H9 (cell line): ENCODE data around the gene ATP8B4. TPM values are rescaled to one million over a fixed set of nuclear protein-coding genes. Genes with fewer than 3 reads are reported as not detected.

Experiments
- DNase-seq: peaks from one replicate; pipeline ENCODE4 v3.0.0-alpha.2; 2017
- H2AFZ ChIP-seq: one replicate; pipeline ENCODE4 v1.6.1; 2013; ENCODE audit warnings: mild to moderate bottlenecking, low read length, control low read depth, moderate library complexity
- H2AK5ac ChIP-seq: 2 replicates; pipeline ENCODE4 v1.6.1; 2013; ENCODE audit warnings: low read length, control low read depth, mixed read lengths; ENCODE audit not compliant: insufficient read length
- H2BK120ac ChIP-seq: one replicate; pipeline ENCODE4 v1.6.1; 2013; ENCODE audit warnings: low read depth, mild to moderate bottlenecking, low read length, control low read depth, inconsistent platforms; ENCODE audit not compliant: poor library complexity, severe bottlenecking
- H2BK12ac ChIP-seq: 2 replicates; pipeline ENCODE4 v1.6.1; 2013; ENCODE audit warnings: low read length, control low read depth, mixed read lengths, low read depth; ENCODE audit not compliant: insufficient read length
- H2BK15ac ChIP-seq: 2 replicates; pipeline ENCODE4 v1.6.1; 2013; ENCODE audit warnings: low read depth, low read length, control low read depth
- H2BK20ac ChIP-seq: one replicate; pipeline ENCODE4 v1.6.1; 2013; ENCODE audit warnings: low read depth, mild to moderate bottlenecking, low read length, control low read depth, inconsistent platforms; ENCODE audit not compliant: poor library complexity, severe bottlenecking
- H2BK5ac ChIP-seq: 2 replicates; pipeline ENCODE4 v1.6.1; 2013; ENCODE audit warnings: low read length, control low read depth, mixed read lengths; ENCODE audit not compliant: insufficient read length
- H3K14ac ChIP-seq: 2 replicates; pipeline ENCODE4 v1.6.1; 2013; ENCODE audit warnings: low read length, control low read depth; ENCODE audit not compliant: insufficient read depth
- H3K18ac ChIP-seq: 2 replicates; pipeline ENCODE4 v1.6.1; 2013; ENCODE audit warnings: low read depth, mild to moderate bottlenecking, mixed read lengths, low read length, control low read depth; ENCODE audit not compliant: insufficient read length
- H3K23ac ChIP-seq: 2 replicates; pipeline ENCODE4 v1.6.1; 2013; ENCODE audit warnings: low read length, control low read depth, mixed read lengths, low read depth; ENCODE audit not compliant: insufficient read length
- H3K23me2 ChIP-seq: 2 replicates; pipeline ENCODE4 v1.6.1; 2013; ENCODE audit warnings: low read depth, mild to moderate bottlenecking, mixed read lengths, low read length, control low read depth; ENCODE audit not compliant: insufficient read length, poor library complexity, severe bottlenecking
- H3K27ac ChIP-seq: 2 replicates; pipeline ENCODE4 v1.5.1; 2013; ENCODE audit warnings: low read length, control low read depth, mixed read lengths, low read depth; ENCODE audit not compliant: insufficient read length
- H3K27me3 ChIP-seq: 2 replicates; pipeline ENCODE4 v1.6.1; 2013; ENCODE audit warnings: low read length, control low read depth, inconsistent platforms; ENCODE audit not compliant: insufficient read depth
- H3K4ac ChIP-seq: 2 replicates; pipeline ENCODE4 v1.6.1; 2013; ENCODE audit warnings: low read depth, mild to moderate bottlenecking, control low read depth, inconsistent platforms, low read length, moderate library complexity
- H3K4me1 ChIP-seq: 2 replicates; pipeline ENCODE4 v1.6.1; 2013; ENCODE audit warnings: low read length, control low read depth, inconsistent platforms; ENCODE audit not compliant: insufficient read depth
- H3K4me2 ChIP-seq: 2 replicates; pipeline ENCODE4 v1.6.1; 2013; ENCODE audit warnings: low read length, control low read depth, mixed read lengths; ENCODE audit not compliant: insufficient read length, insufficient read depth
- H3K56ac ChIP-seq: 2 replicates; pipeline ENCODE4 v1.6.1; 2013; ENCODE audit warnings: low read depth, mild to moderate bottlenecking, mixed read lengths, low read length, control low read depth; ENCODE audit not compliant: insufficient read length
- H3K79me1 ChIP-seq: 2 replicates; pipeline ENCODE4 v1.6.1; 2013; ENCODE audit warnings: low read depth, mild to moderate bottlenecking, moderate library complexity, low read length, control low read depth, inconsistent platforms; ENCODE audit not compliant: insufficient read depth, poor library complexity, severe bottlenecking
- H3K79me2 ChIP-seq: 2 replicates; pipeline ENCODE4 v1.6.1; 2013; ENCODE audit warnings: low read length, control low read depth, inconsistent platforms; ENCODE audit not compliant: insufficient read depth
- H3K9ac ChIP-seq: 2 replicates; pipeline ENCODE4 v1.6.1; 2013; ENCODE audit warnings: low read length, control low read depth, mixed read lengths; ENCODE audit not compliant: insufficient read length; ENCODE audit errors: extremely low read depth
- H3K9me3 ChIP-seq: one replicate; pipeline ENCODE4 v1.6.1; 2013; ENCODE audit warnings: low read depth, low read length, inconsistent platforms; ENCODE audit not compliant: control insufficient read depth
- H3T11ph ChIP-seq: one replicate; pipeline ENCODE4 v1.6.1; 2013; ENCODE audit warnings: mild to moderate bottlenecking, low read length, control low read depth, inconsistent platforms
- H4K20me1 ChIP-seq: one replicate; pipeline ENCODE4 v1.6.1; 2013; ENCODE audit not compliant: control insufficient read depth, insufficient read length, insufficient read depth
- H4K5ac ChIP-seq: 2 replicates; pipeline ENCODE4 v1.6.1; 2013; ENCODE audit warnings: low read depth, mild to moderate bottlenecking, mixed read lengths, low read length, control low read depth; ENCODE audit not compliant: insufficient read length
- H4K8ac ChIP-seq: replicated peaks from 2 replicates; pipeline ENCODE4 v1.6.1; 2013; ENCODE audit warnings: low read length, control low read depth, mixed read lengths, low read depth; ENCODE audit not compliant: insufficient read length
- H4K91ac ChIP-seq: 2 replicates; pipeline ENCODE4 v1.6.1; 2013; ENCODE audit warnings: low read depth, mild to moderate bottlenecking, moderate library complexity, mixed read lengths, low read length, control low read depth; ENCODE audit not compliant: insufficient read length
- H3K27ac Mint-ChIP-seq, 3 experiments: 2 replicates in 2 of 3; 3 replicates in 1 of 3; pipeline ENCODE4 v1.8.0; 2020 to 2021; ENCODE audit warnings: mixed read lengths in 3 of 3, mild to moderate bottlenecking in 1 of 3, moderate library complexity in 1 of 3
- H3K27me3 Mint-ChIP-seq: 2 replicates; pipeline ENCODE4 v1.8.0; 2021; ENCODE audit warnings: low read depth, mild to moderate bottlenecking, moderate library complexity, mixed read lengths
- H3K36me3 Mint-ChIP-seq, 3 experiments: 2 replicates in 2 of 3; 3 replicates in 1 of 3; pipeline ENCODE4 v1.8.0; 2020 to 2021; ENCODE audit warnings: low read depth in 3 of 3, mixed read lengths in 3 of 3; ENCODE audit not compliant: insufficient read depth in 1 of 3
- H3K4me1 Mint-ChIP-seq, 2 experiments: 2 replicates each; pipeline ENCODE4 v1.8.0; 2020; ENCODE audit warnings: mixed read lengths in 2 of 2
- H3K4me3 Mint-ChIP-seq, 2 experiments: 2 replicates in 1 of 2; 3 replicates in 1 of 2; pipeline ENCODE4 v1.8.0; 2020 to 2021; ENCODE audit warnings: mild to moderate bottlenecking in 2 of 2, mixed read lengths in 2 of 2, moderate library complexity in 1 of 2
- H3K9me3 Mint-ChIP-seq, 2 experiments: 2 replicates in 1 of 2; 3 replicates in 1 of 2; pipeline ENCODE4 v1.8.0; 2020; ENCODE audit warnings: mild to moderate bottlenecking in 2 of 2, mixed read lengths in 2 of 2, moderate library complexity in 1 of 2
- total RNA-seq: library from RNA; stranded (reverse); gene quantifications from 2 replicates; pipeline ENCODE4 v1.2.1, GENCODE V29; 2021
- TF ChIP-seq, protein P1 (sequence below): fragments of 200-600 bp; sonication (generic); conservative IDR thresholded peaks from 3 replicates; pipeline ENCODE4 v1.8.0; 2021; ENCODE audit warnings: antibody characterized with exemption, mild to moderate bottlenecking

The ATP8B4 gene
- total RNA-seq, 1 experiment from 2014 or later = 0.52 TPM

DNA sequence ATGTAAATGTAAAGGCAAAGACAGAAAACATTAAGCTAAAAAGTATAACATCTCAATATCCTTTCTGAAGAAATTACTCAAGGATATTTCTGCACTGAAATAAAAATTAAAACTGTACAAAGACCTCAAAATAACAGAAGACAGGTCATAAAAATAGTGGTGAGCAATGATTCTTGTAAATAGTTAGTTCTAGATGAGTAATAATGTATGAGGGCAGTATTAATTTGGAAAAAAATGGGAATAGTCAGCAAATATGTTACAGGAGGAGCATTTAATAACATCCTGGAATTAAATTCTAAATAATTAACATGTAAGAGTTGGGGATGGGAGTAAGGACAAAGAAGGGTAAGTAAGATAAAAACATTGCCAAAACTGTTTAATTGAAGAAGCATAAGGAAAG, 250.7 kb downstream of the ATP8B4 start:
- H2AK5ac ChIP-seq = no peak overlapping the region
- H3K9me3 ChIP-seq = no peaks in the 10 kb centered on the region
- TF ChIP-seq, protein P1, sequence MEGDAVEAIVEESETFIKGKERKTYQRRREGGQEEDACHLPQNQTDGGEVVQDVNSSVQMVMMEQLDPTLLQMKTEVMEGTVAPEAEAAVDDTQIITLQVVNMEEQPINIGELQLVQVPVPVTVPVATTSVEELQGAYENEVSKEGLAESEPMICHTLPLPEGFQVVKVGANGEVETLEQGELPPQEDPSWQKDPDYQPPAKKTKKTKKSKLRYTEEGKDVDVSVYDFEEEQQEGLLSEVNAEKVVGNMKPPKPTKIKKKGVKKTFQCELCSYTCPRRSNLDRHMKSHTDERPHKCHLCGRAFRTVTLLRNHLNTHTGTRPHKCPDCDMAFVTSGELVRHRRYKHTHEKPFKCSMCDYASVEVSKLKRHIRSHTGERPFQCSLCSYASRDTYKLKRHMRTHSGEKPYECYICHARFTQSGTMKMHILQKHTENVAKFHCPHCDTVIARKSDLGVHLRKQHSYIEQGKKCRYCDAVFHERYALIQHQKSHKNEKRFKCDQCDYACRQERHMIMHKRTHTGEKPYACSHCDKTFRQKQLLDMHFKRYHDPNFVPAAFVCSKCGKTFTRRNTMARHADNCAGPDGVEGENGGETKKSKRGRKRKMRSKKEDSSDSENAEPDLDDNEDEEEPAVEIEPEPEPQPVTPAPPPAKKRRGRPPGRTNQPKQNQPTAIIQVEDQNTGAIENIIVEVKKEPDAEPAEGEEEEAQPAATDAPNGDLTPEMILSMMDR = no peak
- H3K9ac ChIP-seq = no peak overlapping the region
- no peak overlapping the region for H4K91ac ChIP-seq
- no peak overlapping the region for H2BK20ac ChIP-seq
- H3K79me2 ChIP-seq = no peaks in the 10 kb centered on the region
- DNase-seq = no peak
- no peak overlapping the region for H2AFZ ChIP-seq
- H3K27me3 ChIP-seq = no peaks in the 10 kb centered on the region
- no peak overlapping the region for H3K4me2 ChIP-seq
- H3K79me1 ChIP-seq = no peaks in the 10 kb centered on the region
- no peak overlapping the region for H2BK15ac ChIP-seq
- H3K23me2 ChIP-seq = no peaks in the 10 kb centered on the region
- H4K20me1 ChIP-seq = no peaks in the 10 kb centered on the region
- H3K14ac ChIP-seq = no peak overlapping the region
- Mint-ChIP-seq H3K9me3 (no peaks in the 10 kb centered on the region), H3K27ac (no peak overlapping the region), H3K4me1 (peaks cover 17 to 20% of the 10 kb centered on the region in 2 experiments), H3K36me3 (no peaks in the 10 kb centered on the region), H3K4me3 (no peak overlapping the region), H3K27me3 (no peaks in the 10 kb centered on the region)
- no peak overlapping the region for H2BK120ac ChIP-seq
- no peak overlapping the region for H2BK12ac ChIP-seq
- no peak overlapping the region for H3K27ac ChIP-seq
- H3K18ac ChIP-seq = no peak overlapping the region
- H4K5ac ChIP-seq = no peak overlapping the region
- no peak overlapping the region for H3K56ac ChIP-seq
- no peak overlapping the region for H3K4ac ChIP-seq
- no peak overlapping the region for H2BK5ac ChIP-seq
- no peak overlapping the region for H3T11ph ChIP-seq
- H4K8ac ChIP-seq = no peak overlapping the region
- H3K23ac ChIP-seq = no peak overlapping the region
- H3K4me1 ChIP-seq = no peaks in the 10 kb centered on the region; the same call in 1 of the 2 replicates
